PFSK-1 (cell line): ENCODE results near the gene FEZF2.

Experiments
- POLR2AphosphoS5 ChIP-seq: IDR thresholded peaks from 2 replicates; pipeline ENCODE4 v1.6.1; 2012; ENCODE audit warnings: low read depth, mild to moderate bottlenecking, control low read depth, low read length, moderate library complexity
- TAF1 ChIP-seq: IDR thresholded peaks from 2 replicates; pipeline ENCODE4 v1.6.1; 2012; ENCODE audit warnings: low read length, control low read depth, borderline replicate concordance; ENCODE audit not compliant: insufficient read depth
- TF ChIP-seq, protein P1 (sequence below), 2 experiments: IDR thresholded peaks; 2 replicates each; pipeline versions ENCODE4 v1.6.1 to v1.8.0; 2011 to 2012; ENCODE audit warnings: low read depth in 2 of 2, low read length in 2 of 2, control low read depth in 1 of 2, inconsistent platforms in 1 of 2, mild to moderate bottlenecking in 1 of 2, moderate library complexity in 1 of 2; ENCODE audit not compliant: insufficient read depth in 1 of 2

DNA sequence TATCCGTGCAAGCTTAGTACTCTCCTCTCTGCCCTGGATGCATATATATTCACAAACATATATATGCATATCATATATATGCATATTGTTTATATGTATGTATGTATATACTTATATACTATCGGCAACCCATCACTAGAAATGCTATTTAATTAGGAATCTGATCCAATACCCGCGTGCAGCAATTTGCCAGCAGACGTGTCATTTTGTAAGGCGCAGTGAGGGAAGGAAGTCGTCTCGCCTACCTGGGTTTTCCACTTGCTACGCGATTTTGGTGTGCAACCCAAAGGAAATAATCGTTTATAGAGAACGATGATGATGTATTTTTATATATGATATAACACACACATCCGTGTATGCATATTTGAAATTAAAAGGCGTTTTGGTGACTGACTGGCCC, 5.6 kb upstream of the FEZF2 start:
- TF ChIP-seq, protein P1, sequence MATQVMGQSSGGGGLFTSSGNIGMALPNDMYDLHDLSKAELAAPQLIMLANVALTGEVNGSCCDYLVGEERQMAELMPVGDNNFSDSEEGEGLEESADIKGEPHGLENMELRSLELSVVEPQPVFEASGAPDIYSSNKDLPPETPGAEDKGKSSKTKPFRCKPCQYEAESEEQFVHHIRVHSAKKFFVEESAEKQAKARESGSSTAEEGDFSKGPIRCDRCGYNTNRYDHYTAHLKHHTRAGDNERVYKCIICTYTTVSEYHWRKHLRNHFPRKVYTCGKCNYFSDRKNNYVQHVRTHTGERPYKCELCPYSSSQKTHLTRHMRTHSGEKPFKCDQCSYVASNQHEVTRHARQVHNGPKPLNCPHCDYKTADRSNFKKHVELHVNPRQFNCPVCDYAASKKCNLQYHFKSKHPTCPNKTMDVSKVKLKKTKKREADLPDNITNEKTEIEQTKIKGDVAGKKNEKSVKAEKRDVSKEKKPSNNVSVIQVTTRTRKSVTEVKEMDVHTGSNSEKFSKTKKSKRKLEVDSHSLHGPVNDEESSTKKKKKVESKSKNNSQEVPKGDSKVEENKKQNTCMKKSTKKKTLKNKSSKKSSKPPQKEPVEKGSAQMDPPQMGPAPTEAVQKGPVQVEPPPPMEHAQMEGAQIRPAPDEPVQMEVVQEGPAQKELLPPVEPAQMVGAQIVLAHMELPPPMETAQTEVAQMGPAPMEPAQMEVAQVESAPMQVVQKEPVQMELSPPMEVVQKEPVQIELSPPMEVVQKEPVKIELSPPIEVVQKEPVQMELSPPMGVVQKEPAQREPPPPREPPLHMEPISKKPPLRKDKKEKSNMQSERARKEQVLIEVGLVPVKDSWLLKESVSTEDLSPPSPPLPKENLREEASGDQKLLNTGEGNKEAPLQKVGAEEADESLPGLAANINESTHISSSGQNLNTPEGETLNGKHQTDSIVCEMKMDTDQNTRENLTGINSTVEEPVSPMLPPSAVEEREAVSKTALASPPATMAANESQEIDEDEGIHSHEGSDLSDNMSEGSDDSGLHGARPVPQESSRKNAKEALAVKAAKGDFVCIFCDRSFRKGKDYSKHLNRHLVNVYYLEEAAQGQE (IDR thresholded peaks at IDR 0.05; ENCODE audit: insufficient read depth in 1 of 2, low read depth in 2 of 2, low read length in 2 of 2): no peak
- TF ChIP-seq POLR2AphosphoS5: no peak
- no peak for TF ChIP-seq TAF1
